Measurements from ENCODE around the gene POTEM.
"Not testable (repeated sequence)": the region's sequence is repeated elsewhere in the genome, so short reads cannot be mapped to it uniquely, and the experiment has no call there.

The POTEM gene

GRCh38 chr14:19038060-19038664 is 70.9 kb downstream of the POTEM start:
- not testable (repeated sequence) for DNase-seq (ENCODE audit: low spot score)

- not testable (repeated sequence) for DNase-seq (ENCODE audit: low spot score)
Observed at GRCh38 chr14:19038785-19039184, 71.6 kb downstream of the POTEM start.

- DNase-seq (ENCODE audit: low spot score): not testable (repeated sequence)
Observed at GRCh38 chr14:19043384-19043783, 76.2 kb downstream of the POTEM start.
